Measurements from ENCODE around the gene OOSP1.

OOSP1 gene

DNA sequence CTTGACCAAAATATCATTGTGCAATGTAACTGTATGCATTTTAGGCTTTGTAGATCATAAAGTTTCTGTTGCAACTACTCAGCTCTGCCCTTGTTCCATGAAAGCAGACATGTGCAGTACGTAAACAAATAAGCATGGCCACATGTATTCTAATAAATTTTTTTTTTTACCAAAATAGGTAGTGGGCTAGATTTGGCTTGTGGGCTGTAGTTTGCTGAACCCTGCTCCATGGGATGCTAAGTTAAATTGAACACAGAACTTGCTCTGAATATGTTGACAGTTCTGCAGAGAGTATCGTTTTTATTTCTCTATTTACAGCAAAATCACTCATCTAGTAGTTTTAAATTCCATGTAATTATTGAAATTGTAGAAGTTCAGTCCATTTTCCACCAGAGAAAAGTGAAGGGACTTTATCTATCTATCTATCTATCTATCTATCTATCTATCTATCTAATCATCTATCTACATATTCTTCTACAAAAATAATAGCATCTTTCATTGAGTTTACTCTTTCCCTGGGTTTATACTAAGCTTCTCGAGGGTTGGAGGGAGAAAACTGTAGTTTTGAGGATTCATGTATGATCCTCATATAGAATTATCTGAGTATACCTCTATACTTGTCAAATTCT lies 16.1 kb downstream of the OOSP1 start:
- TF ChIP-seq, protein P1, sequence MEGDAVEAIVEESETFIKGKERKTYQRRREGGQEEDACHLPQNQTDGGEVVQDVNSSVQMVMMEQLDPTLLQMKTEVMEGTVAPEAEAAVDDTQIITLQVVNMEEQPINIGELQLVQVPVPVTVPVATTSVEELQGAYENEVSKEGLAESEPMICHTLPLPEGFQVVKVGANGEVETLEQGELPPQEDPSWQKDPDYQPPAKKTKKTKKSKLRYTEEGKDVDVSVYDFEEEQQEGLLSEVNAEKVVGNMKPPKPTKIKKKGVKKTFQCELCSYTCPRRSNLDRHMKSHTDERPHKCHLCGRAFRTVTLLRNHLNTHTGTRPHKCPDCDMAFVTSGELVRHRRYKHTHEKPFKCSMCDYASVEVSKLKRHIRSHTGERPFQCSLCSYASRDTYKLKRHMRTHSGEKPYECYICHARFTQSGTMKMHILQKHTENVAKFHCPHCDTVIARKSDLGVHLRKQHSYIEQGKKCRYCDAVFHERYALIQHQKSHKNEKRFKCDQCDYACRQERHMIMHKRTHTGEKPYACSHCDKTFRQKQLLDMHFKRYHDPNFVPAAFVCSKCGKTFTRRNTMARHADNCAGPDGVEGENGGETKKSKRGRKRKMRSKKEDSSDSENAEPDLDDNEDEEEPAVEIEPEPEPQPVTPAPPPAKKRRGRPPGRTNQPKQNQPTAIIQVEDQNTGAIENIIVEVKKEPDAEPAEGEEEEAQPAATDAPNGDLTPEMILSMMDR (IDR thresholded peaks at IDR 0.05; ENCODE audit: low read depth, low read length, missing control alignments) = no peak
- in situ Hi-C loops (cut with HindIII; ENCODE audit: low sequenced_read_pairs) = no loop called here
- H3K4me3 ChIP-seq (ENCODE audit: low read depth, low read length) = no peak overlapping the region
- no peak for DNase-seq (ENCODE audit: low read depth)

DNA sequence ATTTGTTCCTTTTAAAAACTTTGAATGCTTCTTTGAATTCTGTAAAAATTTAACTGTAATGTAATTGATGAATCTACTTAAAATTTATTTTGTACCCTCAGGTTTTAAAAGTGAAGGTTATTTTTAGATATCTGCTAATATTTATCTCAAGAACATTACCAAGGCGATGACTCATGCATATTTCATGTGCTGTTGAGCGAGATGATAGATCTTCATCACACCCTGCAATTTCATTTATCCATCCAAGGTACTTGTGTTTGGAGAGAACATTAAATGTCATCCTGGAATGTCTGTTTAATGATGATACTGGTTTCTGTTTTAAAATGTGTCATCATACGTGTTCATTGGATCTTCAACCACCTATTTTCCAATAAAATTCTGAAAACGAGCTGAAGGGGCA lies 18.9 kb downstream of the OOSP1 start:
- DNase-seq (ENCODE audit: low read depth) = no peak
- in situ Hi-C loops (cut with HindIII; ENCODE audit: low sequenced_read_pairs) = no loop called here

DNA sequence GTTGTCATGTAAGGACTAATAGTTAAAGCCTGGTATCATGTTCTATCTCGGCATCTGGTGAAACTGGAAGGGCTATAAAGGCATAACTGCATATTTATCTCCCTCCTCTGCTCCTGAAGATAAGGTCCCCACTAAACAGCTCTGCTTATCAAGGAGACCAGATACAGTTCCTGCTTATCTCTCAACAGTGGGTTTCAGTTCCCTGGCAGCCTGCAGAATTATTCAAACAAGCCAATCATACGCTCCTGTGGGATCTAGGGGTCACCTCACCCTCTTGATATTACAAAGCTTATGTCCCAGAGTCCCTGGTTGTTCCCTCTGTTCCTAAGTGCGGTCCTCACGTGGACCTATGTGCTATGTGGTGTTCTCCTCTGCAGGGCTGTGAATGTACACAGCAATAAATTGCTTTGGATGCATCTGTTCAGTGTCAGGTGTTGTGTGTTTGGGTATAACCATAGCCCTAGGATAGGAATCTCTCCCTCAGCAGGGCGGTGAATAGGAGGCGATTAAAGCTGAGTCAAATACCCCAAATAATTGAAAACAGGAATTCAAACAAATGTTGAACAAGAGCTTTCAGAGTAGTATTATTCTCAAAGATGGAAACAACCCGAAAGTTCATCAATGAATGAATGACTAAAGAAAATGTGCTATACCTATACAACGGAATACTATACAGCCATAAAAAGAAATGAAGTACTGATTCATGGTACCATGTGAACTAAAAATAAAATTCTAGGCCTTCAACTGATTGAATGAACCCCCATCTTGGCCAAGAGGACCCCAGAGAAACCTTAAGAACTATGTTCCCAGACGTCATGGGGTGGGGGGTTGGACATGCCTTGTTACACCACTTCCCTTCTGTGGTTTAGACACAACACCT lies 22.5 kb downstream of the OOSP1 start:
- no peak overlapping the region for H3K4me3 ChIP-seq (ENCODE audit: low read depth, low read length)
- in situ Hi-C loops (cut with HindIII; ENCODE audit: low sequenced_read_pairs) = no loop called here
- TF ChIP-seq, protein P1 (IDR thresholded peaks at IDR 0.05; ENCODE audit: low read depth, low read length, missing control alignments) = no peak
- no peak for DNase-seq (ENCODE audit: low read depth)

More for the DNA sequence above, 18.9 kb downstream of the OOSP1 start:
- H3K4me3 ChIP-seq (ENCODE audit: low read depth, low read length) = no peak overlapping the region
- TF ChIP-seq, protein P1 (IDR thresholded peaks at IDR 0.05; ENCODE audit: low read depth, low read length, missing control alignments) = no peak

DNA sequence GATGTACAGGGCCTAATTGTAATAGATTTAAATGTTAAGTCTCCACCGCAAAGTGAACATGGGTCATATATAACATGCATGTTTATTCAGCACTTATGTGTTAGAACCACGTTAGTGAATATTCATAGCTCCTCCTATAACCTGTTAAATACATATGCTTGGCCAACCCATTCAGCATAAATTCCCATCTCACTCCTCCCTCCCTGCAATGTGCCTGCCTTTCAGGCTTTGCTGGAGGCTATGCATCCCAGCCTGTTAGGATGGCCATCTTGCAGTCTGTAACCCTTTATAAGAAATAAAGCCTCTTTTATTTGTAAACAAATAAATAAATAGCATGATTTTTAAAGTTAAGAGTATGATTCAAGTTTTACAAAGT lies 23.9 kb downstream of the OOSP1 start:
- TF ChIP-seq, protein P1 (IDR thresholded peaks at IDR 0.05; ENCODE audit: low read depth, low read length, missing control alignments) = no peak
- no peak for DNase-seq (ENCODE audit: low read depth)
- in situ Hi-C loops (cut with HindIII; ENCODE audit: low sequenced_read_pairs) = no loop called here
- H3K4me3 ChIP-seq (ENCODE audit: low read depth, low read length) = no peak overlapping the region

DNA sequence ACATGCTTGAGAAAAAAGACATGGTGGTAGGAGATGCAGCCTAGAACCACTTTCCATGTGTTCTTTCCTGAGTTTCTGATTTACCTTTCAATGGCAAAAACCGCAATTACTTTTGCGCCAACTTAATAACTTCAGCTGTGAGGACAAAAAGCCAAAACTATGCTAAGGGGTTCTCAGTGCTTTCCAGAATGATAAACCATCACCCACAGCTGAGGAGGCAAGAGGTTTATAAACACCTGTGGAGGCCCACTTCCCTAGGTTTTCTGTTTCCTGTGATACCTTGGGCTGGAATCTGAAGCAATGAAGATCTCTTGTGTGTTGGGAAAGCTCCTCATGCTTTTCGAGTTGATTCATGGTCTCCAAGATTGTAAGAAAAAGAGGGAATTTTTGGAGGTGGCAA lies 25.5 kb downstream of the OOSP1 start, which contains the start of gene OOSP4A:
Gene OOSP4A, plus strand, starts transcription at position 301 of the 400 bp plus-strand sequence. Its CDS starts 0 bp downstream, at position 301.
- in situ Hi-C loops (cut with HindIII; ENCODE audit: low sequenced_read_pairs) = no loop called here
- H3K4me3 ChIP-seq (ENCODE audit: low read depth, low read length) = no peak within 1 kb of the TSS

DNA sequence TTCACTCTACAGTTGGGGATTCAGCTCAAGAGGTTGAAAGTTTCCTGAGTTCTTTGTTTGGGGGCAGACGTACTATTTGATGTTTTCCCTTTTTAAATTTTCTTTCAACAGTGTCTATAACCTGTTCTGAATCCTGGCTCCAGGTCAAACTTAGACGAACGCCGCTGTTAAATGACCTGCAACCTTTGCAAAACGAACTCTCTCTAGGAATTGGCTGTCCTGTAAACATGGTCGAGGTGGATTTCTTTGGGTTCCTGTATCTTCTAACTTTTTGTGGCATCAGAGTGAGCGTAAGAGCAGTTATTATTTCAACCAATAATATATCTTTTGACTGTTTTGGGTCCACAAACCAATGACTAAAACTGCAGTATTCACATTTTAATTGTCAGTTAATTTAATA lies 27.2 kb downstream of the OOSP1 start:
- in situ Hi-C loops (cut with HindIII; ENCODE audit: low sequenced_read_pairs) = no loop called here
- no peak overlapping the region for H3K4me3 ChIP-seq (ENCODE audit: low read depth, low read length)
- DNase-seq (ENCODE audit: low read depth) = no peak
- TF ChIP-seq, protein P1 (IDR thresholded peaks at IDR 0.05; ENCODE audit: low read depth, low read length, missing control alignments) = no peak

More for the DNA sequence above, 25.5 kb downstream of the OOSP1 start, which contains the start of gene OOSP4A:
- TF ChIP-seq, protein P1 (IDR thresholded peaks at IDR 0.05; ENCODE audit: low read depth, low read length, missing control alignments) = no peak
- no peak for DNase-seq (ENCODE audit: low read depth)
